ENCODE data around the gene HRH4.

Gene HRH4

DNA sequence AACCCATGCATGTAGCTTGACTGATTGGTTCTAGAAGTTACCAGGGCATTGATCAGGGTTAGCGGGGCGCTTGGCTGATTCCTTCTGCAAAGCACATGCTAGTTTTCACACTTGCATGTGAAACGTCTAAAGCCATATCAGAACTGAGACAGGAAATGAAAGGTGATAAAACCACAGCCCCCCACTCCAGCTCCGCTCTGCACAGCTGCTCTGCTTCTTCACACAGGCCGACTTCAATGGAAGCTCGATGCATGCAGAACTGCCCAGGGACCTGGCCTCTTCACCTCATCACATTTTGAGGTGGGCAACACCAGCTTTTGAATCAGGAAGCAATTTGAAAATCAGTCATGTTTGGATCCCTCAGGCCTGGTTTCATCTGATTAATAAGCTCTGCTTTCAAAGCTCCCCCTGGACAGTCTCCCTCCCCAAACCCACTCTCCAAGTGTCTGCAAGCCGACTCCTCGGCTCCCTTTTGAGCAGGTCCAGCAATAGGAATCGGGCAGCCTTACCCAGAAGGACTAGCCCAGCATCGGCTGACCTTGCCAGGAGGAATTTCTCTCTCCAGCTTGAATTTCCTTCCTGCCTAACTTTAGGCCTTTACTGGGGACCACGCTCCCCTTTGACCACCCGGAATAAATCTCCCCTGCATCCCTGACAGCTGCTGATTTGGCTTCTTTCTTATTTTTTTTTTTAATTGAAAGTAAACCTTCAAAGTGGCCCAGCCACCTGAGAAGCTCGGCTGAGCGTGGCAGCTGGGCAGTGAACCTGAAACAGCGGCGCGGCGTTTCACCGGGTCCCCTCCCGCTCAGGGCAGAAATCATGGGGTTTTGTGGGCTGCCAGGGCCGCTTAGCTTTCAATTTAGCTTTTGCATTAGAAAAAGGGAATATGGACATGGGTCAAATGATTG, 31.7 kb downstream of the HRH4 start:
- no peaks in the 10 kb centered on the region for H3K36me3 ChIP-seq (ENCODE audit: control insufficient read depth, low read depth, low read length)
- no peaks in the 10 kb centered on the region for H3K27me3 ChIP-seq (ENCODE audit: control insufficient read depth, insufficient read depth, low read length)
- H3K9me3 ChIP-seq (ENCODE audit: control insufficient read depth, low read depth, low read length) = no peaks in the 10 kb centered on the region
- no peaks in the 10 kb centered on the region for H3K4me1 ChIP-seq (ENCODE audit: control insufficient read depth, low read depth, low read length)
- H3K9ac ChIP-seq (ENCODE audit: low read length) = no peak overlapping the region
- H3K27ac ChIP-seq (ENCODE audit: low read length) = no peak overlapping the region
- H3K4me3 ChIP-seq (ENCODE audit: low read length) = no peak overlapping the region

DNA sequence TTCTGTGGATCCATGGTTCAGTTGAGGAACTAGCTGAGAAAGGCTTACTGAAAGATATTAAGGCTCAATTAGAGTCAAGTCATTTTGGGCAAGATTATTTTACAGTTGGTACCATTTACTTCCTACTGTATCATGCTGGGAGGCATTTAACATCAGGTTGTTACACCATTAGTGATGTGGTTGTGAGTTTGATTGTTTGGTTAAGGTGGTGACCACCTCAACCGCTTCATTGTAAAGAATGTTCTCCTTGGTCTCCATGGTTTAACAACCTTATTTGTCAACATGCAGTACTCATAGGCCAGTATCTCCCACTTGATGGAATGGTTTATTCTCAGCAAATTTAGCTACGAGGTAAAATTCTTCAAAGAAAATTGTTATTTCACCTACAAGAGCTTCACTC, 34.1 kb downstream of the HRH4 start:
- H3K4me1 ChIP-seq (ENCODE audit: control insufficient read depth, low read depth, low read length) = no peaks in the 10 kb centered on the region
- H3K36me3 ChIP-seq (ENCODE audit: control insufficient read depth, low read depth, low read length) = no peaks in the 10 kb centered on the region
- H3K9me3 ChIP-seq (ENCODE audit: control insufficient read depth, low read depth, low read length) = no peaks in the 10 kb centered on the region
- no peak overlapping the region for H3K27ac ChIP-seq (ENCODE audit: low read length)
- H3K27me3 ChIP-seq (ENCODE audit: control insufficient read depth, insufficient read depth, low read length) = no peaks in the 10 kb centered on the region
- H3K4me3 ChIP-seq (ENCODE audit: low read length) = no peak overlapping the region
- no peak overlapping the region for H3K9ac ChIP-seq (ENCODE audit: low read length)

- H3K9me3 ChIP-seq (ENCODE audit: control insufficient read depth, low read depth, low read length) = no peaks in the 10 kb centered on the region
- no peaks in the 10 kb centered on the region for H3K36me3 ChIP-seq (ENCODE audit: control insufficient read depth, low read depth, low read length)
- no peak overlapping the region for H3K9ac ChIP-seq (ENCODE audit: low read length)
- no peaks in the 10 kb centered on the region for H3K27me3 ChIP-seq (ENCODE audit: control insufficient read depth, insufficient read depth, low read length)
- no peak overlapping the region for H3K27ac ChIP-seq (ENCODE audit: low read length)
- no peaks in the 10 kb centered on the region for H3K4me1 ChIP-seq (ENCODE audit: control insufficient read depth, low read depth, low read length)
- H3K4me3 ChIP-seq (ENCODE audit: low read length) = no peak overlapping the region
These were observed 36.8 kb downstream of the HRH4 start for GRCh38 chr18:24497031-24497754.

DNA sequence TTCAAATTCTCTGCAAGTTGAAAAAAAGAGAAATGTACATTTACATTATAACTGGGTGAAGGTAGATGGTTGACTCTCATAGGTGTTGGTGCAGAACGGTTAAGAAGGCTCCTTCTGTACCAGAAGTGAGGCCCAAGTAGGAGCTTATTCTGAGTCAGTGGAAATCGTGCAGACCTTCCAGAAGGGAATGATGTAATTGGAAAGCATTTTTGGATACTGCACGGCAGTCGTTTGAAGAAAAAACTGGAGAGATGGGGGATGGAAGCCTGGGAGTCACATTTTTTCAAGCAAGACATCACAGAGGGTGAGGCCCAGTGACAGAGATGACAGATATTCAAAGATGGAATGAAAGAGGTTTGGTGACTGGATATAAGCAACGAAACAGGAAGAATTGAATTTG, 39.4 kb downstream of the HRH4 start:
- no peaks in the 10 kb centered on the region for H3K27me3 ChIP-seq (ENCODE audit: control insufficient read depth, insufficient read depth, low read length)
- H3K4me3 ChIP-seq (ENCODE audit: low read length) = no peak overlapping the region
- H3K27ac ChIP-seq (ENCODE audit: low read length) = no peak overlapping the region
- H3K36me3 ChIP-seq (ENCODE audit: control insufficient read depth, low read depth, low read length) = no peaks in the 10 kb centered on the region
- H3K9me3 ChIP-seq (ENCODE audit: control insufficient read depth, low read depth, low read length) = no peaks in the 10 kb centered on the region
- no peak overlapping the region for H3K9ac ChIP-seq (ENCODE audit: low read length)
- H3K4me1 ChIP-seq (ENCODE audit: control insufficient read depth, low read depth, low read length) = no peaks in the 10 kb centered on the region

GRCh38 chr18:24500217-24500616, 39.8 kb downstream of the HRH4 start:
- Histone ChIP-seq H3K27ac (ENCODE audit: low read length) (no peak overlapping the region), H3K4me3 (ENCODE audit: low read length) (no peak overlapping the region), H3K9me3 (ENCODE audit: control insufficient read depth, low read depth, low read length) (no peaks in the 10 kb centered on the region), H3K9ac (ENCODE audit: low read length) (no peak overlapping the region), H3K36me3 (ENCODE audit: control insufficient read depth, low read depth, low read length) (no peaks in the 10 kb centered on the region), H3K27me3 (ENCODE audit: control insufficient read depth, insufficient read depth, low read length) (no peaks in the 10 kb centered on the region), H3K4me1 (ENCODE audit: control insufficient read depth, low read depth, low read length) (no peaks in the 10 kb centered on the region)

- Histone ChIP-seq H3K9me3 (ENCODE audit: control insufficient read depth, low read depth, low read length) (no peaks in the 10 kb centered on the region), H3K27ac (ENCODE audit: low read length) (no peak overlapping the region), H3K27me3 (ENCODE audit: control insufficient read depth, insufficient read depth, low read length) (no peaks in the 10 kb centered on the region), H3K36me3 (ENCODE audit: control insufficient read depth, low read depth, low read length) (no peaks in the 10 kb centered on the region), H3K9ac (ENCODE audit: low read length) (no peak overlapping the region), H3K4me1 (ENCODE audit: control insufficient read depth, low read depth, low read length) (no peaks in the 10 kb centered on the region), H3K4me3 (ENCODE audit: low read length) (no peak overlapping the region)
These were observed 40.3 kb downstream of the HRH4 start for GRCh38 chr18:24500766-24501165.

DNA sequence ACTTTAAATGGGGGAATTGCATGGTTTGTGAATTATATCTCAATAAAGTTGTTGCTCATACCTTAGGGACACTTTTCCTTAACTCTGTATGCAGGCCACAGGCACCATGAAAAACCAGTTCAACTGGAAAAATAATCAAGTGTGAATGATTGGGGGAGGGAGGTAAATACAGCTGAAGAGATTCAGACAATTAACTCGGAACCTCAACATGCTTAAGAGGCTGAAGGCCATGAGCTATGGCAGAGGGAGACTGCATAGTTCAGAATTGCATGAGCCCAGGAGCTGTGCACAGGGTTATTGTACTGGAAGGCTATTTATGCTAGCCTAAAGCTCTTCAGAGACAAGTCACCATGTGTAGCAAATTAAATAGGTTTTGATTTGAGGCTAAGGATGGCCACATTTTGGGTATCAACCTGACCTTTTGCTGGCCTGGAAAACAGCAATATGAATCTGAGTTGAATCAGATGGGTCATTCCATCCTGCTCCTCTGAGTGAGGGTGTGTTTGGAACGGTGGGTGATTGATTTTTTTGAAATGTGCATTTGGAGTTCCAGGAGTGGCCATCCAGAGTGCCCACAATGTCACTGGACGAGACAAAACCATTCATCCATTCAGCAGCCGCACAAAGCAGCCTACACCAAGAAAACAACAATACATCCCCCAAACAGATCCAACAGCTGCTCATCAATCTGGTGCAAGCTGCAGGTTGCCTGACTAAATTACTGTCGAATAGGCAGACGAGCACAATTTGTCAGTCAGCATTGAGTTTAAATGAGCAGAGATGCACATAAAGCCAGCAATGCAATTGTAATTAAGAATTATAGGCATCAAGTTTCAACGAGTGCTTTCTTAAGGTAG, 42.5 kb downstream of the HRH4 start:
- Histone ChIP-seq H3K36me3 (ENCODE audit: control insufficient read depth, low read depth, low read length) (no peaks in the 10 kb centered on the region), H3K9me3 (ENCODE audit: control insufficient read depth, low read depth, low read length) (no peaks in the 10 kb centered on the region), H3K27ac (ENCODE audit: low read length) (no peak overlapping the region), H3K4me1 (ENCODE audit: control insufficient read depth, low read depth, low read length) (no peaks in the 10 kb centered on the region), H3K27me3 (ENCODE audit: control insufficient read depth, insufficient read depth, low read length) (no peaks in the 10 kb centered on the region), H3K4me3 (ENCODE audit: low read length) (no peak overlapping the region), H3K9ac (ENCODE audit: low read length) (no peak overlapping the region)

DNA sequence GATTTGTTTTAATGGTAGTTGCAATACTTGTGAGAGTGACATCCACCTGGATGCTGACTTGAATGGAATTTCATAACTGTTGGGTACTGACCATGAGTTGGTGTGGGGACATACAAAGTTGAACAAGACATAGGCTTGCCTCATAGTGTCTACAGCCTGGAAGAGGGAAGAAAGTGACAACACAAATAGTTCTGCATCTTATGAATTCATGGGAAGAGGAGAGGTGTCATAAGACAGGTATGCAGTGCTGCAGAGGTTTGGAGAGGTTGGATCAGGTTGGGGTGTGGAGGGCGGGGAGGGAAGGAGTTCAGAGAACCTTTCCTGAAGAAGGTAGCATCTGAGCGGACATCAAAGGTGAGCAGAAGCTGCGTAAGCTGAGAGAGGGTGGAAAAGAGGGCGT, 44.0 kb downstream of the HRH4 start:
- no peak overlapping the region for H3K4me3 ChIP-seq (ENCODE audit: low read length)
- H3K36me3 ChIP-seq (ENCODE audit: control insufficient read depth, low read depth, low read length) = no peaks in the 10 kb centered on the region
- H3K9me3 ChIP-seq (ENCODE audit: control insufficient read depth, low read depth, low read length) = no peaks in the 10 kb centered on the region
- no peak overlapping the region for H3K9ac ChIP-seq (ENCODE audit: low read length)
- no peak overlapping the region for H3K27ac ChIP-seq (ENCODE audit: low read length)
- H3K4me1 ChIP-seq (ENCODE audit: control insufficient read depth, low read depth, low read length) = no peaks in the 10 kb centered on the region
- no peaks in the 10 kb centered on the region for H3K27me3 ChIP-seq (ENCODE audit: control insufficient read depth, insufficient read depth, low read length)

- Histone ChIP-seq H3K36me3 (ENCODE audit: control insufficient read depth, low read depth, low read length) (no peaks in the 10 kb centered on the region), H3K4me1 (ENCODE audit: control insufficient read depth, low read depth, low read length) (no peaks in the 10 kb centered on the region), H3K27ac (ENCODE audit: low read length) (no peak overlapping the region), H3K9ac (ENCODE audit: low read length) (no peak overlapping the region), H3K4me3 (ENCODE audit: low read length) (no peak overlapping the region), H3K27me3 (ENCODE audit: control insufficient read depth, insufficient read depth, low read length) (no peaks in the 10 kb centered on the region), H3K9me3 (ENCODE audit: control insufficient read depth, low read depth, low read length) (no peaks in the 10 kb centered on the region)
These were observed 45.7 kb downstream of the HRH4 start for GRCh38 chr18:24506175-24506574.

- no peaks in the 10 kb centered on the region for H3K4me1 ChIP-seq (ENCODE audit: control insufficient read depth, low read depth, low read length)
- no peaks in the 10 kb centered on the region for H3K9me3 ChIP-seq (ENCODE audit: control insufficient read depth, low read depth, low read length)
- no peak overlapping the region for H3K4me3 ChIP-seq (ENCODE audit: low read length)
- H3K27ac ChIP-seq (ENCODE audit: low read length) = no peak overlapping the region
- no peak overlapping the region for H3K9ac ChIP-seq (ENCODE audit: low read length)
- H3K27me3 ChIP-seq (ENCODE audit: control insufficient read depth, insufficient read depth, low read length) = no peaks in the 10 kb centered on the region
- H3K36me3 ChIP-seq (ENCODE audit: control insufficient read depth, low read depth, low read length) = no peaks in the 10 kb centered on the region
These were observed 49.0 kb downstream of the HRH4 start for GRCh38 chr18:24509435-24509834.

GRCh38 chr18:24514439-24514838, 54.0 kb downstream of the HRH4 start:
- no peak overlapping the region for H3K9ac ChIP-seq (ENCODE audit: low read length)
- no peaks in the 10 kb centered on the region for H3K4me1 ChIP-seq (ENCODE audit: control insufficient read depth, low read depth, low read length)
- H3K36me3 ChIP-seq (ENCODE audit: control insufficient read depth, low read depth, low read length) = no peaks in the 10 kb centered on the region
- H3K27ac ChIP-seq (ENCODE audit: low read length) = no peak overlapping the region
- no peak overlapping the region for H3K4me3 ChIP-seq (ENCODE audit: low read length)
- no peaks in the 10 kb centered on the region for H3K9me3 ChIP-seq (ENCODE audit: control insufficient read depth, low read depth, low read length)
- H3K27me3 ChIP-seq (ENCODE audit: control insufficient read depth, insufficient read depth, low read length) = no peaks in the 10 kb centered on the region

Measured in iPS-18a (cell line).